NB4 (cell line): ENCODE measurements around the gene ANXA8.

Source experiments
- CTCF ChIP-seq: IDR thresholded peaks from one replicate; pipeline ENCODE4 v1.5.1; 2012; ENCODE audit warnings: low read depth, low read length
- MYC ChIP-seq: IDR thresholded peaks from 2 replicates; pipeline ENCODE4 v1.6.1; 2011; ENCODE audit warnings: low read depth, low read length
- POLR2A ChIP-seq: IDR thresholded peaks from 2 replicates; pipeline ENCODE4 v1.6.1; 2011; ENCODE audit warnings: mild to moderate bottlenecking; ENCODE audit not compliant: insufficient read length; ENCODE audit errors: extremely low read depth
- TF ChIP-seq, protein P1 (sequence below): IDR thresholded peaks from 2 replicates; pipeline ENCODE4 v1.6.1; 2011; ENCODE audit warnings: low read depth, low read length

DNA sequence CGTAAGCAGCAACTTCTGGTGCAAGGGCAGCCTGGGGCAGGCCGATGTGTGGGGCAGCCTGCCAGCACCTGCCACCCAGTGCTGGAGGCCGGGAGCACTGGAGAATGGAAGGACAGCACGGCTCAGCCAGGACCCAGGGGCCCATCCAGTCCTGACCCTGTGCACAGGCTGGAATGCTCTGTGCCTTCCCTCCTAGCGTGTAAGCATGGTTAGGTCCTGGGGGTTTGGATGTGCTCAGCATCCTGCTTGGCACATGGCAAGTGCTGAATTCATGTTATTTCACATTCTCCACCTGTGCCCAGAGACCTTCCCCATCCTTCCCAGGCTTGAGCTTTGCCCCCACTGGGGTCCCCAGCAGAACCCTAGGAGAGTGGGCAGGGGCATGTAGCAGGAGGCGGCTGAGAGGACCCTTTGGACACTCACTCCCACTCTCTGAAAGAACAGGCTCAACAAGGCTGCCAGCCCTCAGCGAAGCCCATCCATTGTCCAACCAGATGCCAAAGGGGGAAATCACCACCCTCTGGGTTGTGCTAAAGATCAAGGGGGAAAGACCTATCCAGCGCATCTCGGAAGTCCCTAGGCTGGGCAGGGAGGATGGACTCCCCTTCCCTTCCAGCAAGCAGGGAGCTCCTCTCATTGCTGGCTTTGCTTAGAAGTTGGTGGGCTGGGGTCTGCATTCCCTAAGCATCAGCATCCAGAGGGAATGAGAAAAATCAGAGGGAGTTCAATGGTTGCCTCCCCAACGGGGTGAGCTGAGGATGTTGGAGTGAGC is 29.7 kb downstream of the ANXA8 start:
- TF ChIP-seq CTCF = no peak
- no peak for TF ChIP-seq POLR2A
- TF ChIP-seq, protein P1, sequence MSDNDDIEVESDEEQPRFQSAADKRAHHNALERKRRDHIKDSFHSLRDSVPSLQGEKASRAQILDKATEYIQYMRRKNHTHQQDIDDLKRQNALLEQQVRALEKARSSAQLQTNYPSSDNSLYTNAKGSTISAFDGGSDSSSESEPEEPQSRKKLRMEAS = no peak
- no peak for TF ChIP-seq MYC
